Neural cell (in vitro differentiated cells): ENCODE measurements around the gene SH3BP4. TPM values are rescaled to one million over a fixed set of nuclear protein-coding genes. Genes with fewer than 3 reads are reported as not detected.

Experiments used
- H2AFZ ChIP-seq: fragments of 200-600, 300-800 bp; sonication (generic), shearing (Covaris generic); 2 replicates; pipeline ENCODE4 v1.6.0; 2014; ENCODE audit warnings: low read depth, mild to moderate bottlenecking, antibody characterized with exemption, low read length, moderate library complexity
- H3F3A ChIP-seq: fragments of 200-600 bp; shearing (Covaris generic); 2 replicates; pipeline ENCODE4 v1.6.1; 2016; ENCODE audit warnings: mild to moderate bottlenecking, moderate library complexity, mixed read lengths, antibody characterized with exemption, low read length; ENCODE audit not compliant: insufficient read depth, poor library complexity, severe bottlenecking
- H3K27ac ChIP-seq: fragments of 200-600, 300-800 bp; sonication (generic), shearing (Covaris generic); 2 replicates; pipeline ENCODE4 v1.5.1; 2014; ENCODE audit warnings: mild to moderate bottlenecking, low read length, moderate library complexity
- H3K27me3 ChIP-seq: fragments of 300-800, 200-600 bp; sonication (generic), shearing (Covaris generic); 2 replicates; pipeline ENCODE4 v1.6.0; 2014; ENCODE audit warnings: mild to moderate bottlenecking, low read depth, low read length, moderate library complexity; ENCODE audit not compliant: insufficient read depth
- H3K36me3 ChIP-seq: fragments of 300-800, 200-600 bp; sonication (generic), shearing (Covaris generic); 2 replicates; pipeline ENCODE4 v1.5.1; 2014; ENCODE audit warnings: mild to moderate bottlenecking, antibody characterized with exemption, low read length, moderate library complexity; ENCODE audit not compliant: insufficient read depth
- H3K4me2 ChIP-seq: fragments of 300-800, 200-600 bp; sonication (generic), shearing (Covaris generic); 2 replicates; pipeline ENCODE4 v1.6.0; 2014; ENCODE audit warnings: mild to moderate bottlenecking, low read length
- H3K4me3 ChIP-seq: fragments of 300-800, 200-600 bp; sonication (generic), shearing (Covaris generic); 2 replicates; pipeline ENCODE4 v1.5.1; 2014; ENCODE audit warnings: mild to moderate bottlenecking, low read length, moderate library complexity
- H3K79me2 ChIP-seq: fragments of 200-600 bp; shearing (Covaris generic); replicated peaks from 2 replicates; pipeline ENCODE4 v1.6.0; 2014; ENCODE audit warnings: mild to moderate bottlenecking, low read length, moderate library complexity; ENCODE audit not compliant: insufficient read depth
- H3K9ac ChIP-seq: fragments of 300-800, 200-600 bp; sonication (generic), shearing (Covaris generic); 2 replicates; pipeline ENCODE4 v1.6.1; 2016; ENCODE audit warnings: mild to moderate bottlenecking, low read length, mixed read lengths
- H3K9me2 ChIP-seq: fragments of 200-600 bp; shearing (Covaris generic); 2 replicates; pipeline ENCODE4 v1.6.1; 2016; ENCODE audit warnings: mild to moderate bottlenecking, low read length, mixed read lengths; ENCODE audit not compliant: insufficient read depth
- H3K9me3 ChIP-seq: fragments of 200-600, 300-800 bp; sonication (generic), shearing (Covaris generic); 2 replicates; pipeline ENCODE4 v1.6.1; 2016; ENCODE audit warnings: mild to moderate bottlenecking, mixed run types, low read length, moderate library complexity, mixed read lengths
- H4K20me1 ChIP-seq: fragments of 200-600 bp; shearing (Covaris generic); 2 replicates; pipeline ENCODE4 v1.6.1; 2016; ENCODE audit warnings: mild to moderate bottlenecking, mixed run types; ENCODE audit not compliant: insufficient read depth
- EP300 ChIP-seq: fragments of 450-650 bp; conservative IDR thresholded peaks from 2 replicates; pipeline ENCODE4 v1.6.1; 2014; ENCODE audit warnings: antibody characterized with exemption, mild to moderate bottlenecking, moderate library complexity; ENCODE audit not compliant: poor library complexity, severe bottlenecking
- EZH2 ChIP-seq: fragments of 200-600, 300-800 bp; shearing (Covaris generic), sonication (generic); IDR thresholded peaks from 2 replicates; pipeline ENCODE4 v1.6.1; 2014; ENCODE audit warnings: antibody characterized with exemption, low read length, borderline replicate concordance, mild to moderate bottlenecking; ENCODE audit not compliant: insufficient read depth, poor library complexity, severe bottlenecking
- MXI1 ChIP-seq: fragments of 450-650 bp; conservative IDR thresholded peaks from 2 replicates; pipeline ENCODE4 v1.6.1; 2014; ENCODE audit warnings: antibody characterized with exemption, mild to moderate bottlenecking; ENCODE audit not compliant: poor library complexity, severe bottlenecking
- POLR2AphosphoS5 ChIP-seq: IDR thresholded peaks from 2 replicates; pipeline ENCODE4 v1.6.1; 2012
- RAD21 ChIP-seq: fragments of 450-650 bp; conservative IDR thresholded peaks from 2 replicates; pipeline ENCODE4 v1.6.1; 2014; ENCODE audit warnings: antibody characterized with exemption, mild to moderate bottlenecking, moderate library complexity
- SMC3 ChIP-seq: fragments of 450-650 bp; conservative IDR thresholded peaks from 2 replicates; pipeline ENCODE4 v1.6.1; 2014; ENCODE audit warnings: antibody characterized with exemption, mild to moderate bottlenecking, moderate library complexity; ENCODE audit not compliant: poor library complexity
- TAF1 ChIP-seq: IDR thresholded peaks from 2 replicates; pipeline ENCODE4 v1.6.1; 2012; ENCODE audit warnings: low read depth
- polyA plus RNA-seq: library from polyadenylated mRNA; depleted of rRNA; stranded (reverse); fragments of >200 nt; gene quantifications from 2 replicates; pipeline ENCODE4 v1.2.3, GENCODE V29; 2014
- TF ChIP-seq, protein P1 (sequence below): IDR thresholded peaks from 2 replicates; pipeline ENCODE4 v1.6.1; 2012; ENCODE audit warnings: borderline replicate concordance
- TF ChIP-seq, protein P2 (sequence below): fragments of 450-650 bp; IDR thresholded peaks from 2 replicates; pipeline ENCODE4 v1.5.1; 2014; ENCODE audit warnings: antibody characterized with exemption, mild to moderate bottlenecking, moderate library complexity; ENCODE audit not compliant: poor library complexity, severe bottlenecking

The SH3BP4 gene
- polyA plus RNA-seq, 1 donor from 2014 or later: 3.3 TPM

DNA sequence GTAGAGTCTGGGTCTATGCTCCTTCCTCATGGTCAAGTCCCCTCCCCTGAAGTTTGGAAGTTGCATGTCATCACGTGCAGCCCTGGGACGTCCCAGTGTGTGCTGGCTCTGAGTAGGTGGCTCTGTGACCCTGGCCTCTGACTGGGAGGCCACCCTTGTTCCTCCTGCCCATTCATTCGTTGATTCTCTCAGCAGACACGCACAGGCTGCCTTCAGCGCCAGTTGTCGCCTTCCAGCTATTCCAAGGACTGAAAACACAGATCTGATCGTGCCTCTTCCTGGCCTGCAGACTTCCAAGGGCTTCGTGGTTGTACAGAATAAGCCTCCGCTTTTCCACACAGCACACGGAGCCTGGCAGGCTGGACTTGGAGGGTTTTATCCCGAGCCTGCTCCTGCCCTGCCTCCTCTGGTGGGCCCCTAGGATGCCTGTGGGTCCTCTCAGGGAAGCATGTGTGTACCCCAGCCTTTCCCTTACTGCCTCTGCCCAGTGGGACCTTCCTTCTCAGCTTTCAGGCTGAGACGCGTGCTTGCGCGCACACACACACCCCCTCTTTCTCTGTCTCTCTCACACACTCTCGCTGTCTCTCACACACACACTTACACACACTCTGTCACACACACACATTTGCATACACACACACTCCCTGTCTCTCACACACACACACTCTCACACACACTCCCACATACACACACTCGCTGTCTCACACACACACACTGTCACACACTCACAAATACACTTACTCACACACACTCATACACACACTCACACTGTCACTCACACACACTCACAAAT, 17.7 kb downstream of the SH3BP4 start:
- H3K27me3 ChIP-seq: no peaks in the 10 kb centered on the region
- no peak overlapping the region for H3K4me3 ChIP-seq
- no peaks in the 10 kb centered on the region for H4K20me1 ChIP-seq
- no peak overlapping the region for H2AFZ ChIP-seq
- H3K4me2 ChIP-seq: no peak overlapping the region
- no peaks in the 10 kb centered on the region for H3K9me2 ChIP-seq
- no peaks in the 10 kb centered on the region for H3K36me3 ChIP-seq
- H3K79me2 ChIP-seq: peaks cover 35% of the 10 kb centered on the region
- H3F3A ChIP-seq: no peaks in the 10 kb centered on the region
- H3K9me3 ChIP-seq: no peaks in the 10 kb centered on the region
- H3K9ac ChIP-seq: no peak overlapping the region
- TF ChIP-seq RAD21: no peak
- TF ChIP-seq EP300: no peak
- TF ChIP-seq, protein P1, sequence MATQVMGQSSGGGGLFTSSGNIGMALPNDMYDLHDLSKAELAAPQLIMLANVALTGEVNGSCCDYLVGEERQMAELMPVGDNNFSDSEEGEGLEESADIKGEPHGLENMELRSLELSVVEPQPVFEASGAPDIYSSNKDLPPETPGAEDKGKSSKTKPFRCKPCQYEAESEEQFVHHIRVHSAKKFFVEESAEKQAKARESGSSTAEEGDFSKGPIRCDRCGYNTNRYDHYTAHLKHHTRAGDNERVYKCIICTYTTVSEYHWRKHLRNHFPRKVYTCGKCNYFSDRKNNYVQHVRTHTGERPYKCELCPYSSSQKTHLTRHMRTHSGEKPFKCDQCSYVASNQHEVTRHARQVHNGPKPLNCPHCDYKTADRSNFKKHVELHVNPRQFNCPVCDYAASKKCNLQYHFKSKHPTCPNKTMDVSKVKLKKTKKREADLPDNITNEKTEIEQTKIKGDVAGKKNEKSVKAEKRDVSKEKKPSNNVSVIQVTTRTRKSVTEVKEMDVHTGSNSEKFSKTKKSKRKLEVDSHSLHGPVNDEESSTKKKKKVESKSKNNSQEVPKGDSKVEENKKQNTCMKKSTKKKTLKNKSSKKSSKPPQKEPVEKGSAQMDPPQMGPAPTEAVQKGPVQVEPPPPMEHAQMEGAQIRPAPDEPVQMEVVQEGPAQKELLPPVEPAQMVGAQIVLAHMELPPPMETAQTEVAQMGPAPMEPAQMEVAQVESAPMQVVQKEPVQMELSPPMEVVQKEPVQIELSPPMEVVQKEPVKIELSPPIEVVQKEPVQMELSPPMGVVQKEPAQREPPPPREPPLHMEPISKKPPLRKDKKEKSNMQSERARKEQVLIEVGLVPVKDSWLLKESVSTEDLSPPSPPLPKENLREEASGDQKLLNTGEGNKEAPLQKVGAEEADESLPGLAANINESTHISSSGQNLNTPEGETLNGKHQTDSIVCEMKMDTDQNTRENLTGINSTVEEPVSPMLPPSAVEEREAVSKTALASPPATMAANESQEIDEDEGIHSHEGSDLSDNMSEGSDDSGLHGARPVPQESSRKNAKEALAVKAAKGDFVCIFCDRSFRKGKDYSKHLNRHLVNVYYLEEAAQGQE: no peak
- no peak overlapping the region for H3K27ac ChIP-seq

- Histone ChIP-seq H3F3A (no peaks in the 10 kb centered on the region), H3K4me2 (no peak overlapping the region)
Measured at GRCh38 chr2:234970099-234970440, 18.3 kb downstream of the SH3BP4 start.

GRCh38 chr2:234970477-234970882, 18.7 kb downstream of the SH3BP4 start:
- Histone ChIP-seq H3K9ac (no peak overlapping the region), H3K4me2 (no peak overlapping the region), H4K20me1 (no peaks in the 10 kb centered on the region), H3K27ac (no peak overlapping the region), H3K9me2 (no peaks in the 10 kb centered on the region), H3K27me3 (no peaks in the 10 kb centered on the region), H3F3A (no peaks in the 10 kb centered on the region), H2AFZ (no peak overlapping the region), H3K4me3 (no peak overlapping the region), H3K36me3 (no peaks in the 10 kb centered on the region), H3K9me3 (no peaks in the 10 kb centered on the region), H3K79me2 (peaks cover 37% of the 10 kb centered on the region)
- TF ChIP-seq, protein P2, sequence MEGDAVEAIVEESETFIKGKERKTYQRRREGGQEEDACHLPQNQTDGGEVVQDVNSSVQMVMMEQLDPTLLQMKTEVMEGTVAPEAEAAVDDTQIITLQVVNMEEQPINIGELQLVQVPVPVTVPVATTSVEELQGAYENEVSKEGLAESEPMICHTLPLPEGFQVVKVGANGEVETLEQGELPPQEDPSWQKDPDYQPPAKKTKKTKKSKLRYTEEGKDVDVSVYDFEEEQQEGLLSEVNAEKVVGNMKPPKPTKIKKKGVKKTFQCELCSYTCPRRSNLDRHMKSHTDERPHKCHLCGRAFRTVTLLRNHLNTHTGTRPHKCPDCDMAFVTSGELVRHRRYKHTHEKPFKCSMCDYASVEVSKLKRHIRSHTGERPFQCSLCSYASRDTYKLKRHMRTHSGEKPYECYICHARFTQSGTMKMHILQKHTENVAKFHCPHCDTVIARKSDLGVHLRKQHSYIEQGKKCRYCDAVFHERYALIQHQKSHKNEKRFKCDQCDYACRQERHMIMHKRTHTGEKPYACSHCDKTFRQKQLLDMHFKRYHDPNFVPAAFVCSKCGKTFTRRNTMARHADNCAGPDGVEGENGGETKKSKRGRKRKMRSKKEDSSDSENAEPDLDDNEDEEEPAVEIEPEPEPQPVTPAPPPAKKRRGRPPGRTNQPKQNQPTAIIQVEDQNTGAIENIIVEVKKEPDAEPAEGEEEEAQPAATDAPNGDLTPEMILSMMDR: no peak
- TF ChIP-seq SMC3: no peak
- TF ChIP-seq EZH2: no peak
- TF ChIP-seq, protein P1: no peak
- no peak for TF ChIP-seq RAD21
- no peak for TF ChIP-seq POLR2AphosphoS5
- TF ChIP-seq TAF1: no peak
- no peak for TF ChIP-seq EP300
- no peak for TF ChIP-seq MXI1

More at GRCh38 chr2:234970099-234970440, 18.3 kb downstream of the SH3BP4 start:
- Histone ChIP-seq H3K27me3 (no peaks in the 10 kb centered on the region), H3K79me2 (peaks cover 35% of the 10 kb centered on the region), H3K9me2 (no peaks in the 10 kb centered on the region), H4K20me1 (no peaks in the 10 kb centered on the region), H2AFZ (no peak overlapping the region), H3K27ac (no peak overlapping the region), H3K36me3 (no peaks in the 10 kb centered on the region), H3K9ac (no peak overlapping the region), H3K9me3 (no peaks in the 10 kb centered on the region), H3K4me3 (no peak overlapping the region)
- TF ChIP-seq EZH2 (no peak), EP300 (no peak), TAF1 (no peak)
